ENCODE measurements around the gene GPR107.

DNA sequence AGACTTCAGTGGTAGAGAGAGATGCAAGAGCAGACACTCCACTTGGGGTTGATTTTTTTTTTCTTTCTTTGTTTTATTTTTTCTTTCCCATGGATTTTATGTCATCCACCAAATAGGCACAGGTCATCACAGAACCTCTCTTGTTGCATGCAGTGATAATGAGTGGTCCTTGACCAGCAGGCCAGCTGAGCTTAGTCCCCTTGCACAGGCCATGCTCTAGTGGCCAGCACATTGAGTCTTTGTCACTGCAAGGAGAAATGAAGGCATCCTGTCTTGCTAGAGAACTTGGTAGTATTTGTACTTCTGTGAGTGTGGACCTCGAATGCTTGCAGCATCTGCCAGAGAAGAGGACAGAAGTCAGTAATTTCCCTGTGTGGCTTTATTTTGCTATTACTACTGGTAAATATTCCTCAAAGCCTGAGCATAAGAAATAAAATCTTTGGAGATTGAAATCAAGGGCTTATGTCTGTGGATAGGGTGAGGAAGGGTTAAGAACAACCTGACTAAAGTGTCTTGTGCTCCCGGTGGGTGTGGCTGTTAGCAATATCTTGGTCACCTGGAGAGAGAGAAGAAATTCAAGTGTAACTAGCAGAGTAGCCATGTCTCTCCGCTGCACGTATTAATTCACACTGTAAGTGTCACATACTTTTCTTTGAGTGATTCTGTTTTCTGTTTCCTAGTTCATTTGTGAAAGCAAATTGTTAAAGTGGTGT is 73.2 kb downstream of the GPR107 start:
- TF ChIP-seq, protein P1, sequence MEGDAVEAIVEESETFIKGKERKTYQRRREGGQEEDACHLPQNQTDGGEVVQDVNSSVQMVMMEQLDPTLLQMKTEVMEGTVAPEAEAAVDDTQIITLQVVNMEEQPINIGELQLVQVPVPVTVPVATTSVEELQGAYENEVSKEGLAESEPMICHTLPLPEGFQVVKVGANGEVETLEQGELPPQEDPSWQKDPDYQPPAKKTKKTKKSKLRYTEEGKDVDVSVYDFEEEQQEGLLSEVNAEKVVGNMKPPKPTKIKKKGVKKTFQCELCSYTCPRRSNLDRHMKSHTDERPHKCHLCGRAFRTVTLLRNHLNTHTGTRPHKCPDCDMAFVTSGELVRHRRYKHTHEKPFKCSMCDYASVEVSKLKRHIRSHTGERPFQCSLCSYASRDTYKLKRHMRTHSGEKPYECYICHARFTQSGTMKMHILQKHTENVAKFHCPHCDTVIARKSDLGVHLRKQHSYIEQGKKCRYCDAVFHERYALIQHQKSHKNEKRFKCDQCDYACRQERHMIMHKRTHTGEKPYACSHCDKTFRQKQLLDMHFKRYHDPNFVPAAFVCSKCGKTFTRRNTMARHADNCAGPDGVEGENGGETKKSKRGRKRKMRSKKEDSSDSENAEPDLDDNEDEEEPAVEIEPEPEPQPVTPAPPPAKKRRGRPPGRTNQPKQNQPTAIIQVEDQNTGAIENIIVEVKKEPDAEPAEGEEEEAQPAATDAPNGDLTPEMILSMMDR (IDR thresholded peaks at IDR 0.05; ENCODE audit: insufficient read depth, low read depth, low read length), result no peak
- TF ChIP-seq EZH2 (IDR thresholded peaks at IDR 0.05; ENCODE audit: insufficient read depth, low read length), result no peak

Measured in astrocyte (in vitro differentiated cells and primary cell).